Activated CD8-positive, alpha-beta T cell treated with anti-CD3 and anti-CD28 coated beads for 36 hours (primary cell): ENCODE data around the gene NSUN7. TPM values are rescaled to one million over a fixed set of nuclear protein-coding genes. Genes with fewer than 3 reads are reported as not detected.

Experiments
- ATAC-seq: fragments of 200-7000 bp; cut with Tn5 transposase; one replicate; pipeline ENCODE4 v1.10.0; 2021; ENCODE audit warnings: mild to moderate bottlenecking, moderate library complexity
- CTCF ChIA-PET: fragments of 350-600 bp; sonication (Branson Sonifier 250); formaldehyde crosslinking; loops from one replicate; lab custom pipeline; 2021; ENCODE audit warnings: antibody characterized with exemption; lab: Charles Lee
- POLR2A ChIA-PET: fragments of 350-600 bp; sonication (Branson Sonifier 250); formaldehyde crosslinking; loops from one replicate; lab custom pipeline; 2021; ENCODE audit warnings: antibody characterized with exemption; lab: Charles Lee
- DNase-seq: peaks from one replicate; pipeline ENCODE4 v3.0.0-alpha.2; 2020
- H3K27ac Mint-ChIP-seq: one replicate; pipeline ENCODE4 v1.8.0; 2021; ENCODE audit warnings: mild to moderate bottlenecking, mixed read lengths
- H3K27me3 Mint-ChIP-seq: one replicate; pipeline ENCODE4 v1.8.0; 2021; ENCODE audit warnings: mixed read lengths
- H3K36me3 Mint-ChIP-seq: one replicate; pipeline ENCODE4 v1.8.0; 2021; ENCODE audit warnings: low read depth, mixed read lengths
- H3K4me1 Mint-ChIP-seq: one replicate; pipeline ENCODE4 v1.8.0; 2021; ENCODE audit warnings: low read depth, mixed read lengths
- H3K4me3 Mint-ChIP-seq: one replicate; pipeline ENCODE4 v1.8.0; 2021; ENCODE audit warnings: mild to moderate bottlenecking, moderate library complexity, mixed read lengths
- H3K9me3 Mint-ChIP-seq: one replicate; pipeline ENCODE4 v1.8.0; 2021; ENCODE audit warnings: mixed read lengths
- intact Hi-C: fragments of 100-400 bp; cut with micrococcal nuclease; formaldehyde crosslinking; loops from one replicate; pipeline ENCODE4 v1.10.0; 2022
- total RNA-seq, 2 experiments: library from RNA; stranded (reverse); gene quantifications; one replicate each; pipeline ENCODE4 v1.2.3, GENCODE V29; 2021
- TF ChIP-seq, protein P1 (sequence below): fragments of 200-600 bp; IDR thresholded peaks from one replicate; pipeline ENCODE4 v1.8.0; 2022; ENCODE audit warnings: antibody characterized with exemption, mild to moderate bottlenecking

The NSUN7 gene
- total RNA-seq, 2 experiments from 2014 or later: 0.20 to 0.22 TPM

DNA sequence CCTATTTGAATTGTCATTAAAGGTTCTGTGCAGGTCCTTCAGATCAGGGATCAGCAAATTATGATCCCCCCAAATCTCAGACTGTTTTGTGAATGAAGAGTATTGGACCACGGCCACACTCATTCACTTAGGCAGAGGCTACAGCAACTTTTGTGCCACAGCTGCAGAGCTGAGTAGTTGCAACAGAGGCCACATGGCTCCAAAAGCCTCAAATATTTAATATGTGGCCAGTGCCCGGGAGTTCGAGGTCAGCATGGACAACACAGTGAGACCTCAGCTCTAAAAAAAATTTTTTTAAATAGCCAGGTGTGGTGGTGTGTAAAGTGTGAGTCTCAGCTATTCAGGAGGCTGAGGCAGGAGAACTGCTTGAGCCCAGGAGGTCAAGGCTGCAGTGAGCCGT is 100.7 kb downstream of the NSUN7 start:
- TF ChIP-seq, protein P1, sequence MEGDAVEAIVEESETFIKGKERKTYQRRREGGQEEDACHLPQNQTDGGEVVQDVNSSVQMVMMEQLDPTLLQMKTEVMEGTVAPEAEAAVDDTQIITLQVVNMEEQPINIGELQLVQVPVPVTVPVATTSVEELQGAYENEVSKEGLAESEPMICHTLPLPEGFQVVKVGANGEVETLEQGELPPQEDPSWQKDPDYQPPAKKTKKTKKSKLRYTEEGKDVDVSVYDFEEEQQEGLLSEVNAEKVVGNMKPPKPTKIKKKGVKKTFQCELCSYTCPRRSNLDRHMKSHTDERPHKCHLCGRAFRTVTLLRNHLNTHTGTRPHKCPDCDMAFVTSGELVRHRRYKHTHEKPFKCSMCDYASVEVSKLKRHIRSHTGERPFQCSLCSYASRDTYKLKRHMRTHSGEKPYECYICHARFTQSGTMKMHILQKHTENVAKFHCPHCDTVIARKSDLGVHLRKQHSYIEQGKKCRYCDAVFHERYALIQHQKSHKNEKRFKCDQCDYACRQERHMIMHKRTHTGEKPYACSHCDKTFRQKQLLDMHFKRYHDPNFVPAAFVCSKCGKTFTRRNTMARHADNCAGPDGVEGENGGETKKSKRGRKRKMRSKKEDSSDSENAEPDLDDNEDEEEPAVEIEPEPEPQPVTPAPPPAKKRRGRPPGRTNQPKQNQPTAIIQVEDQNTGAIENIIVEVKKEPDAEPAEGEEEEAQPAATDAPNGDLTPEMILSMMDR: no peak
- ChIA-PET CTCF (interaction anchor here (1.9 kb wide), 1 partner anchor 10 kb away, joined by 6 read pairs; no protein-coding TSS in a partner anchor), POLR2A (no interaction called here)
- intact Hi-C loops: no loop called here
- H3K4me1 Mint-ChIP-seq: peaks cover 2% of the 10 kb centered on the region
- no peak for ATAC-seq
- H3K9me3 Mint-ChIP-seq: no peaks in the 10 kb centered on the region
- H3K27ac Mint-ChIP-seq: no peak overlapping the region
- H3K36me3 Mint-ChIP-seq: no peaks in the 10 kb centered on the region
- DNase-seq: no peak
- H3K4me3 Mint-ChIP-seq: no peak overlapping the region
- H3K27me3 Mint-ChIP-seq: peaks cover 27% of the 10 kb centered on the region

DNA sequence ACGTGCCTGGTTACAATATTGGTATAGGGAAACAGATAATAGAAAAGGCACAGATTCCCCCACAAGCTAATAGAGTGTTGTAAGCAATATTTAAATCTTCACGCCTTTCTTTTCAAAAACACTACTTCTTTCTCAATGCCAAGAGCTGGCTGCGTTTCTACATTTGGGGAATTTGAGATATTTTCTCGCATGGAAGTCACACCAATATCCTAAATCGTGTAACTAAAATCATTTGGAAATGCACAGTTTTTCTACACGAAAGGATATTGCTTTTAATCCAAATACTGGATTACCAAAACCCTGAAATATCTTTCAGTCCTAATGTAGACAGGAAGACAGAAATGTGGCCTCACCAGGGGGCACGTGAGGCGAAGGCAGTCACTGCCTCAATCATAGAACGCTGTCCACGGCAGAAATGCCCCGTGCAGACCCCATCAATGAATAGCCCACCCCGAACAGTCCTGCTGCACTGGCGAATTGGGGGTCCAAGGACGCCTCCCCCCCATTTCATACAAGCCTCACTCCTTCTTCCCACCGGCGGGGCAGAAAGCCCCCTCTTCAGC is 106.6 kb downstream of the NSUN7 start:
- peaks cover 53% of the 10 kb centered on the region for H3K27me3 Mint-ChIP-seq
- no peaks in the 10 kb centered on the region for H3K9me3 Mint-ChIP-seq
- H3K4me3 Mint-ChIP-seq: peak overlapping the region; percentile 61
- intact Hi-C loops: no loop called here
- ATAC-seq: no peak
- no peak for DNase-seq
- H3K36me3 Mint-ChIP-seq: no peaks in the 10 kb centered on the region
- ChIA-PET POLR2A (no interaction called here), CTCF (interaction anchor here (0.8 to 2.6 kb wide), 6 partner anchors 10 to 178 kb away, joined by 3 to 13 read pairs (median 4); no protein-coding TSS in a partner anchor)
- H3K4me1 Mint-ChIP-seq: no peaks in the 10 kb centered on the region
- TF ChIP-seq, protein P1: no peak
- H3K27ac Mint-ChIP-seq: no peak overlapping the region

DNA sequence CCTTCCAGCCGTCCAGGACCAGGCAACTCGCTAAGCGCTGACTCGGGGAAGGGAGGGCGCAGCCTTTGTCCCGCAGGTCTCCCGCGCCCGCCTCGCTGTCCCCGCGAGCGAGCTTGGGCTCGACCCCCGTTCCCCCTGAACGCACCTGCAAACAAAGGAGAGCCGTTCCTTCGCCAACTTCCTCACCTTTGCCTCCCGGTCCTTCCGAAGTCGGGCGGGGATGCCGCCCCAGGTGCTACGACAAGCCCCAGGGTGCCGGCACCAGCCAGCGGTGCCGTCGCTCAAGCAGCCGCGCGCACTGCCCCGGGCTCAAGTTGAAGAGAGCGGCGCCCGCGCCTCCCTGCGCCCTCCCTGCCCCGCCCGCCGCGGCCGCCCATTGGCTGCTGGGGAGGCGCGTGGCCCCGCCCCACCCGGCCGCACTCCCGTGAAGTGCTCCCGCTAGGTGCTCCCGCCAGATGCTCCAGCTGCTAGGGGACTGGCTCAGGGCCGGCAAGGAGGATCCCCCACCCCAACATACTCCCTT is 107.1 kb downstream of the NSUN7 start:
- Mint-ChIP-seq H3K4me3 (peak overlapping the region; percentile 61), H3K27me3 (peaks cover 53% of the 10 kb centered on the region), H3K27ac (no peak overlapping the region), H3K4me1 (no peaks in the 10 kb centered on the region), H3K36me3 (no peaks in the 10 kb centered on the region), H3K9me3 (no peaks in the 10 kb centered on the region)
- TF ChIP-seq, protein P1: no peak
- peak; percentile 62 for DNase-seq
- intact Hi-C loops: no loop called here
- POLR2A ChIA-PET: no interaction called here
- CTCF ChIA-PET: interaction anchor here (0.8 to 1.0 kb wide), 4 partner anchors 10 to 179 kb away, joined by 3 to 5 read pairs (median 4); no protein-coding TSS in a partner anchor
- ATAC-seq: peak; percentile 100

DNA sequence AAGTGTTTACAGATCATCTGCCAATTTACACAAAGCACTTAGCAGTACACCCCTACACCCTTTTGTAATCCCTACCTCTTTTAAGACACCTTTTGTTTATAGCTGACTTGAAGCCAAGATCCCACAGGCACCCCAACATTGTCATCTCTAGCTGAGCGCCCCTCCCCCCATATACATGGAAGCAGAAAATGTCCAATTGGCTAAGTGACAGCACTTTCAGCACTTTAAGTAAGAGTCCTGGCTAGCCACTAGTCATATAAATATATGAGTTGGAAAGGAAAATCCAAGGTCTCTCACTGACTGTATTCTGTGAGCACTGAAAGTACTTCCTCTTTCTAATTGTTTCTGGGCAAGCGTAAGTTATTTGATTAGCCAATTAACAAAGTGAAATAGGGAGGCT is 108.2 kb downstream of the NSUN7 start:
- no peak overlapping the region for H3K4me3 Mint-ChIP-seq
- ChIA-PET POLR2A (no interaction called here), CTCF (interaction anchor here (1.0 to 1.3 kb wide), 3 partner anchors 15 to 59 kb away, joined by 3 read pairs; no protein-coding TSS in a partner anchor)
- ATAC-seq (no peak), DNase-seq (no peak)
- no peaks in the 10 kb centered on the region for H3K4me1 Mint-ChIP-seq
- intact Hi-C loops: no loop called here
- no peaks in the 10 kb centered on the region for H3K36me3 Mint-ChIP-seq
- TF ChIP-seq, protein P1: no peak
- no peak overlapping the region for H3K27ac Mint-ChIP-seq
- H3K27me3 Mint-ChIP-seq: peaks cover 49% of the 10 kb centered on the region
- no peaks in the 10 kb centered on the region for H3K9me3 Mint-ChIP-seq

DNA sequence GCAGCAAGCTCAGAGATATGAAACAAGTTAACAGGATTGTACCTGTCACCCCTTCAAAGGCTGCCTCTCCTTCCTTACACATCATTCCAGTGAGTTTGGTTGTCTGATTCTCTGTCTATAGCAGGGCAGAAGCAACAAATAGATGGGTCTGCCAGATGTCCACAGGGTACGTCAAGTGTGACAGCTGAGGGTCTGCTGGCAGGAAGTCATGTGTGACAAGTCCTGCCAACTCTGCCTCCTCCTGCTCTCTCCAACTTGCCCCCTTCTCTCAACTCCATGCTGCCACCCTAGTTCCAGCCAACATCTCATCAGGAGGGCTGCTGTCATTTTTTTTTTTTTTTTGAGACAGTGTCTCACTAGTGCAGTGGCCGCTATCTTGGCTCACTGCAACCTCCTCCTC is 109.2 kb downstream of the NSUN7 start:
- Mint-ChIP-seq H3K36me3 (no peaks in the 10 kb centered on the region), H3K9me3 (no peaks in the 10 kb centered on the region), H3K27ac (no peak overlapping the region), H3K27me3 (peaks cover 43% of the 10 kb centered on the region), H3K4me1 (no peaks in the 10 kb centered on the region), H3K4me3 (no peak overlapping the region)
- intact Hi-C loops: loop anchor here (1.0 kb wide), 1 partner anchor 19 kb away; no protein-coding TSS in a partner anchor
- TF ChIP-seq, protein P1: no peak
- ChIA-PET CTCF (interaction anchor here (1.3 to 1.9 kb wide), 3 partner anchors 16 to 57 kb away, joined by 3 to 6 read pairs (median 3); no protein-coding TSS in a partner anchor), POLR2A (no interaction called here)
- DNase-seq (no peak), ATAC-seq (no peak)
